Brain microvascular endothelial cell (primary cell): ENCODE results near the gene SPATC1L.

Source experiments
- DNase-seq: peaks from one replicate; pipeline ENCODE4 v3.0.0-alpha.2; 2020
- H3K27ac ChIP-seq: fragments of 250-450 bp; sonication (Bioruptor Pico); 2 replicates; pipeline ENCODE4 v1.5.1; 2020; ENCODE audit warnings: mild to moderate bottlenecking, moderate library complexity
- H3K27me3 ChIP-seq: fragments of 250-450 bp; sonication (Bioruptor Pico); replicated peaks from 2 replicates; pipeline ENCODE4 v1.5.1; 2020; ENCODE audit warnings: mild to moderate bottlenecking
- H3K36me3 ChIP-seq: fragments of 250-450 bp; sonication (Bioruptor Pico); replicated peaks from 2 replicates; pipeline ENCODE4 v1.5.1; 2020; ENCODE audit warnings: mild to moderate bottlenecking
- H3K4me3 ChIP-seq: 2 replicates; pipeline ENCODE4 v1.5.1; 2011; ENCODE audit warnings: low read depth, mild to moderate bottlenecking, control low read depth, low read length, moderate library complexity
- in situ Hi-C: cut with HindIII; loops from 2 replicates; pipeline ENCODE4 v1.10.0; 2017; ENCODE audit warnings: low sequenced_read_pairs, low pct_ligation_motif_present
- TF ChIP-seq, protein P1 (sequence below): IDR thresholded peaks from 2 replicates; pipeline ENCODE4 v1.5.1; 2011; ENCODE audit warnings: low read depth, mild to moderate bottlenecking, moderate library complexity, low read length, control low read depth, inconsistent platforms; ENCODE audit errors: missing control alignments

Gene SPATC1L

DNA sequence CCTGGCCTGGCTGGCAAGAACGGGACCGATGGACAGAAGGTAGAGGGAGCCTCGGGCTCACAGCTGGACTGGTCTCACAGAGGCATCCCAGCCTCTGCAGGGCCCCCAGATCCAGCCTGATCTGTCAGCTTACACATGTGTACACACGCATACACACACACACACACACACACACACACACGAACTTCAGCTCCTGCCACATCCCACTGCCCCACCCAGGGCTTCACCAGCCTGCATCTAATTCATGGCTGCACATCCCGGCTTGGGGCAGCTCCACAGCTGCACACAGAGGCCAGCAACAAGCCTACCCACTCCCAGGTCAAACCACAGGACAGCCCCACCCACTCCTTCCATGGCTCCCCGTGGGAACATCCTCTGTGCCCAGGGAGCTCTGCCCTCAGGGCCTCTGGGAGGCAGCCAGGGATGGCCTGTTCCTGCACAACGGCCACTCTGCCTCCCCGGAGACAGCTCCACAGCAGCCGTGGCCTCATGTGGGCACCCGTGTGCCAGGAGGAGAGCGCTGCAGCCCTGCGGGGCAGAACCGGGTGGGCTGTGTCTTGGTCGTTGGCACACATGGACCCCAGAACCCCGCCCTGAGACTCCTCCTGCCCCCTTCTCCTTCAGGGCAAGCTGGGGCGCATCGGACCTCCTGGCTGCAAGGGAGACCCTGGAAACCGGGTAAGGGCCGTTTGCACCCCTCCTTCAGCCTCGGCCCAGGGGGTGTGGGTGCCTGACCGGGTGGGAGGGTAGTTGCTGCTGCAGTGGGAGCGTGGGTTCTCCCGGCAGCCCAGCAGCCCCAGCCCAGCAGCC lies 67.3 kb downstream of the SPATC1L start:
- Histone ChIP-seq H3K27me3 (no peaks in the 10 kb centered on the region), H3K4me3 (no peak overlapping the region), H3K27ac (no peak overlapping the region), H3K36me3 (peaks cover 98% of the 10 kb centered on the region)
- in situ Hi-C loops, result no loop called here
- TF ChIP-seq, protein P1, sequence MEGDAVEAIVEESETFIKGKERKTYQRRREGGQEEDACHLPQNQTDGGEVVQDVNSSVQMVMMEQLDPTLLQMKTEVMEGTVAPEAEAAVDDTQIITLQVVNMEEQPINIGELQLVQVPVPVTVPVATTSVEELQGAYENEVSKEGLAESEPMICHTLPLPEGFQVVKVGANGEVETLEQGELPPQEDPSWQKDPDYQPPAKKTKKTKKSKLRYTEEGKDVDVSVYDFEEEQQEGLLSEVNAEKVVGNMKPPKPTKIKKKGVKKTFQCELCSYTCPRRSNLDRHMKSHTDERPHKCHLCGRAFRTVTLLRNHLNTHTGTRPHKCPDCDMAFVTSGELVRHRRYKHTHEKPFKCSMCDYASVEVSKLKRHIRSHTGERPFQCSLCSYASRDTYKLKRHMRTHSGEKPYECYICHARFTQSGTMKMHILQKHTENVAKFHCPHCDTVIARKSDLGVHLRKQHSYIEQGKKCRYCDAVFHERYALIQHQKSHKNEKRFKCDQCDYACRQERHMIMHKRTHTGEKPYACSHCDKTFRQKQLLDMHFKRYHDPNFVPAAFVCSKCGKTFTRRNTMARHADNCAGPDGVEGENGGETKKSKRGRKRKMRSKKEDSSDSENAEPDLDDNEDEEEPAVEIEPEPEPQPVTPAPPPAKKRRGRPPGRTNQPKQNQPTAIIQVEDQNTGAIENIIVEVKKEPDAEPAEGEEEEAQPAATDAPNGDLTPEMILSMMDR, result no peak
- DNase-seq, result no peak

DNA sequence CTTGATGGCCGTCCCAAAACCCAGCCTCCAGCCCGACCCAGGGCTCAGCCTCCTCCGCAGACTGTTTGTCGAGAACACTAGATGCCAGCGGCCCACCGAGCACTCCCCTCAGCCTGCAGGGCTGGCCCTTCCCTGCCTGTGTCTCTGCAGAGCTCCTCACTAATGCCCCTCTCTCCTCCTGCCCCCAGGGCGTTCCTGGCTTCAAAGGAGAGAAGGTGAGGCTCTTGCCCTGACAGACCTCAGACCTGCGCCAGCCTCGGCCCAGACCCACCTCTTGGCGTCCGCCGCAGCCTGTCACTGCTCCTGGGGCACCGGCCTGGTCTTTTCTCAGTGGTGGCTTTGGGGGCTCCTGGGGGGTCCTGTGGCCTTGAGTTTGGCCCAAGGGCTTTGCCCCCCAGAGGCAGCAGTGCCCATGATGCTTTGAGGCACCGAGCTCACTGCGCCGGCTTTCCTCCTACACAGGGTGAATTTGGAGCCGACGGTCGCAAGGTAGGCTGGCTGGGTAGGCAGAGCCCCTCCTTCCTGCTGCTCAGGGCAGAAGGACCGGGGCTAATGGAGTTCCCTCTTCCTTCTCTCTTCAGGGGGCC lies 68.0 kb downstream of the SPATC1L start:
- in situ Hi-C loops, result no loop called here
- H3K27me3 ChIP-seq, result no peaks in the 10 kb centered on the region
- TF ChIP-seq, protein P1, result no peak
- DNase-seq, result no peak
- no peak overlapping the region for H3K4me3 ChIP-seq
- H3K27ac ChIP-seq, result no peak overlapping the region
- H3K36me3 ChIP-seq, result peaks cover 95% of the 10 kb centered on the region

DNA sequence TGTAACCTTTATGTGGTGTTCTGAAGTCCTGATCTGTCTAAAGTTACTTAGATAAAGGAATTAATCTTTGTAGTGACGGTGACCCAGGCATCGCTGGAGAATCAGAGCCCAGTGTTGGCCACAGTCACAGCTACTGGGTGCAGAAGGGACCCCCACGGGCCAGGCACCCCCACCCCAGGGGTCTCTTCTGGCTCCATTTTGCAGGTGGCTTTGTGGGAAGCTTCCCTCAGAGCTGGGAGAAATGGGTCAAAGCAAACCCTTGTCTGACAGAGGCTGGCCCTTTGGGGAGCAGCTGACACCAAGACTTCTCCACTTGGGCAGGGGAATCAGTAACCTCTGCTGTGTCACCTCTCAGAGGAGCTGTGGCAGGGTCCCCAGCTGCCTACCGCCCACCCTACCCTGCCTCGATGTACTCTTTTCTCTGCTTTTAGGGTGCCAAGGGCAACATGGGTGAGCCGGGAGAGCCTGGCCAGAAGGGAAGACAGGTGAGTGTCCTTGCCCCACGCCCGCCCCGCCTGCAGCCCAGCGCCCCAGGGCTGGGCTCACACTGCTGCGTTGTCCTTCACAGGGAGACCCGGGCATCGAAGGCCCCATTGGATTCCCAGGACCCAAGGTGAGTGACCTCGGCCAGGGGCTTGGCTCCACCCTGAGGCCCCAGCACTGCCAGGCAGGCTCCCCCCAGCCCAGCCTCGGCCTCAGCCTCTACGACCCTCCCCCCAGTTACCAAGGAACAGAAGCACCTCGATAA lies 68.6 kb downstream of the SPATC1L start:
- TF ChIP-seq, protein P1, result no peak
- Histone ChIP-seq H3K4me3 (no peak overlapping the region), H3K27ac (no peak overlapping the region), H3K36me3 (peaks cover 95% of the 10 kb centered on the region), H3K27me3 (no peaks in the 10 kb centered on the region)
- in situ Hi-C loops, result no loop called here
- no peak for DNase-seq

DNA sequence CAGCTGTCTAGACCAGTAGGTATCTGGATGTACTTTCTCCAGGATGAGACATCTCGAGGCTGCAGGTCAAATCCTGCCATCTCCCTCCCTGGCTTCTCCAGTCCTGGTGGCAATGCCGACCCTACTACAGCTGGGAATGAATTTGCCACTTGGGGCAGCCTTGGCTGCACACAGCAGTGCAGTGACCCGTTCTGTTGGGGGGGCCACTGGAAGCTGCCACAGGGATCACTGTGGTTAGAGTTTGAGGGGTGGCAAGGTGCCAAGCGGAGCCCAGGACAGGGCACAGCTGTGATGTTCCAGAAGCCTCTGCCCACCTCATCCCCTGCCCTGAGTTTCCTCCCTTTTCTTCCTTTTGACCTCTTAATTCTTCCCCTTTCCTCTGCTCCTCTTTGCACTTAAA lies 69.3 kb downstream of the SPATC1L start:
- Histone ChIP-seq H3K27me3 (no peaks in the 10 kb centered on the region), H3K36me3 (peaks cover 90% of the 10 kb centered on the region), H3K27ac (no peak overlapping the region), H3K4me3 (no peak overlapping the region)
- TF ChIP-seq, protein P1, result no peak
- in situ Hi-C loops, result no loop called here
- DNase-seq, result no peak

DNA sequence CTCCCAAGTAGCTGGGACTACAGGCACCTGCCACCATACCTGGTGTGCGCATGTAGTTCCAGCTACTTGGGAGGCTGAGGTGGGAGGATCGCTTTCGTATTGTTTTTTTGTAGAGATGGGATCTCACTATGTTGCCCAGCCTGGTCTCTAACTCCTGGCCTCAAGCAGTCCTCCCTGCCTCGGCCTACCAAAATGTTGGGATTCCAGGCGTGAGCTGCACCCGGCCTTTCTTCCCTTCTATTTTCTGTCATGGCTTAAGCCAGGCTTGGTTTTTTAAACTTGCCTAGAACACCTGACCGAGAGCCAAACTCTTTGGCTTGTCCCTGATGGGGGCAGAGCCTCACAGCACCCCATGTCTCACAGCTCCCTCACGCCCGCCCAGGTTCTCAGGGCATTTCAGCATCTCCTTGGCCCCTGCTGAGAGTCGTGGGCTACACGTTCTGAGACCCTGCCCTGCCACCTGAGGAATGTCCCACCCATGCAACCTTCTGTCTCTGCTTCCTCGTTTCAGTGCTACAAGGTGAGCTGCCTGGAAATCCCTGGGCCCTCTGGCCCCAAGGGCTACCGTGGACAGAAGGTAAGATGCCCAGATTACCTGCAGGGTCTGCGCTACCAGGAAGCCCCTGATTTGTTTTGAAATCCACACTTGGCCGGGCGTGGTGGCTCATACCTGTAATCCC lies 70.6 kb downstream of the SPATC1L start:
- Histone ChIP-seq H3K27ac (no peak overlapping the region), H3K36me3 (peaks cover 82% of the 10 kb centered on the region), H3K4me3 (no peak overlapping the region), H3K27me3 (no peaks in the 10 kb centered on the region)
- TF ChIP-seq, protein P1, result no peak
- no peak for DNase-seq
- in situ Hi-C loops, result no loop called here
